ENCODE measurements around the gene MKNK2.
"Not testable (repeated sequence)": the region's sequence is repeated elsewhere in the genome, so short reads cannot be mapped to it uniquely, and the experiment has no call there.

The MKNK2 gene

DNA sequence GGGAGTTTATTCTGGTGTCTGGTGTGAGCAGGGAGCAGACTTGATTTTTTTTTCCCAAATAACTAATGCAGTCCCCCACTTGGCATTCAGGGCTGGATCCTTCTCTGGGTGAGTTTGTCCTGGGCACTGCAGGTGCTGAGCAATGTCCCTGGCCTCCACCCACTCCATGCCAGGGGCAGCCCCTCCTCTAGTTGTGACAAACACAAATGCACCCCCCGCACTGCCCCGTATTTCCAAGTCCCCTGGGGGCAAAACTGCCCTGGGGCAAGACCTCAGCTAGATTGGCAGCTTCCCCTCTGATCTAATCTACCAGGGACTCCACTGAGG, 38.6 kb upstream of the MKNK2 start:
- no peaks in the 10 kb centered on the region; the same call in 1 of the 2 replicates for H3K36me3 ChIP-seq (ENCODE audit: control insufficient read depth, insufficient read depth, low read length)
- H3K9me3 ChIP-seq (ENCODE audit: control insufficient read depth, insufficient read depth, low read depth, low read length), result no peaks in the 10 kb centered on the region
- H3K27ac ChIP-seq (ENCODE audit: low read depth, low read length), result 0 out of 2 replicates have a peak overlapping the region, but pooled peaks have one; percentile 51
- peak overlapping the region; percentile 47 for H3K9ac ChIP-seq (ENCODE audit: low read length)
- H3K27me3 ChIP-seq (ENCODE audit: control insufficient read depth, insufficient read depth, low read length), result no peaks in the 10 kb centered on the region
- no peak overlapping the region for H3K4me3 ChIP-seq (ENCODE audit: low read depth, low read length)
- peaks cover 23% of the 10 kb centered on the region for H3K4me1 ChIP-seq (ENCODE audit: control insufficient read depth, insufficient read depth, low read length)

DNA sequence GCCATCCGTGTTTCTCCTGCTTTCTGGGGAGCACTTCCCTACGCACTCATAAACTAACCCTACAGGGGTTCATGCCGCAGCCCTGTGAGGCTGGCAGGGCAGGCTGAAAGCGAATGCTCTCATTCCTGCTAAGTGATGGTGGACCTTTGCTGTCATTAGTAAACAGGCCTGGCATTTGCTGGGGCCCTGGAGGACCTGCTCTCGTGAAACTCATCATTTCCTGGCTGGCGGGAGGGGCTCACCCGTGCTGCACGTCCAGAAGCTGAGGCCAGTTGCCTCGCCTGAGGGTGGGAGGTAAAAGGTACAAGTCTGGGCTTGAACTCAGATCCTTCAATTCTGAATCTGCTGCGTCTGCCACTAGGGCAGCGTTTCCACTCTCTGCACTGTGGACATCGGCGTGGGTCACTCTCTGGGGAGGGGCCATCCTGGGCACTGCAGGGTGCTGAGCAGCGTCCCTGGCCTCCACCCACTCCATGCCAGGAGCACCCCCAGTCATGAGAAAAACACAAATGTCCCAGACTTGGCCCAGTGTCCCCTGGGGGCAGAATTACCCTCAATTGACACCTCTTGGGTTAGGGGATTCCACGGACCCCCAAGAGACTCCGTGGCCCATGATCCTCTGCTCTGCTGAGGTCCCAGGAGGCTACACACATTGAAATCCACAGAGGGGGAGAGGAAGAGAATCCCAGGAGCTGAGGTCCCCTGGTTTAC, 38.1 kb upstream of the MKNK2 start:
- no peaks in the 10 kb centered on the region for H3K9me3 ChIP-seq (ENCODE audit: control insufficient read depth, insufficient read depth, low read depth, low read length)
- peak overlapping the region; percentile 47 for H3K9ac ChIP-seq (ENCODE audit: low read length)
- 0 out of 2 replicates have a peak overlapping the region, but pooled peaks have one; percentile 51 for H3K27ac ChIP-seq (ENCODE audit: low read depth, low read length)
- H3K27me3 ChIP-seq (ENCODE audit: control insufficient read depth, insufficient read depth, low read length), result no peaks in the 10 kb centered on the region
- H3K4me3 ChIP-seq (ENCODE audit: low read depth, low read length), result no peak overlapping the region
- no peaks in the 10 kb centered on the region; the same call in 1 of the 2 replicates for H3K36me3 ChIP-seq (ENCODE audit: control insufficient read depth, insufficient read depth, low read length)
- peaks cover 23% of the 10 kb centered on the region for H3K4me1 ChIP-seq (ENCODE audit: control insufficient read depth, insufficient read depth, low read length)

DNA sequence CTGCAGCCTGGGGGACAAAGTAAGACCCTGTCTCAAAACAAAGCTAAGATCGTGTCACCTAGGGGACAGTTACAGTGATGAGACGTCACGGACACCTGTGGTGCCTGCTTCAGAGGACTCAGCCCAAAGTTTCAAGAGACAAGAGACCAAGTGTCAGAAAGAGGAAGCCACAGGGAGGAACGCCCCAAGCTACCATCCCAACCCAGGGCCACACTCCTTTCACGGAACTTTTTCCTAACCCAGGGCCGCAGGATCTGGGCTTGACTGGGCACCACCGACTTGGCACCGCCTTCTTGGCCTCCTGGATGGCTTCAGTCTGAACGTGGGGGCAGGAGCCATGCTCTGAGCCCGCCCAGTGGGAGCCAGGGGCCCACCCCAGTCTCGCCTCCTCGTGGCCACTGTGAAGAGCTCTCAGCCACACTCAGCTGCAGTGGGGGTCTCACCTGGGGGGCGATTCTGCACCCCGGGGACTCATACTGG, 36.6 kb upstream of the MKNK2 start:
- H3K36me3 ChIP-seq (ENCODE audit: control insufficient read depth, insufficient read depth, low read length), result no peaks in the 10 kb centered on the region; the same call in 1 of the 2 replicates
- H3K4me1 ChIP-seq (ENCODE audit: control insufficient read depth, insufficient read depth, low read length), result peaks cover 23% of the 10 kb centered on the region
- no peak overlapping the region for H3K27ac ChIP-seq (ENCODE audit: low read depth, low read length)
- H3K9ac ChIP-seq (ENCODE audit: low read length), result no peak overlapping the region
- H3K27me3 ChIP-seq (ENCODE audit: control insufficient read depth, insufficient read depth, low read length), result no peaks in the 10 kb centered on the region
- no peak overlapping the region for H3K4me3 ChIP-seq (ENCODE audit: low read depth, low read length)
- H3K9me3 ChIP-seq (ENCODE audit: control insufficient read depth, insufficient read depth, low read depth, low read length), result no peaks in the 10 kb centered on the region

DNA sequence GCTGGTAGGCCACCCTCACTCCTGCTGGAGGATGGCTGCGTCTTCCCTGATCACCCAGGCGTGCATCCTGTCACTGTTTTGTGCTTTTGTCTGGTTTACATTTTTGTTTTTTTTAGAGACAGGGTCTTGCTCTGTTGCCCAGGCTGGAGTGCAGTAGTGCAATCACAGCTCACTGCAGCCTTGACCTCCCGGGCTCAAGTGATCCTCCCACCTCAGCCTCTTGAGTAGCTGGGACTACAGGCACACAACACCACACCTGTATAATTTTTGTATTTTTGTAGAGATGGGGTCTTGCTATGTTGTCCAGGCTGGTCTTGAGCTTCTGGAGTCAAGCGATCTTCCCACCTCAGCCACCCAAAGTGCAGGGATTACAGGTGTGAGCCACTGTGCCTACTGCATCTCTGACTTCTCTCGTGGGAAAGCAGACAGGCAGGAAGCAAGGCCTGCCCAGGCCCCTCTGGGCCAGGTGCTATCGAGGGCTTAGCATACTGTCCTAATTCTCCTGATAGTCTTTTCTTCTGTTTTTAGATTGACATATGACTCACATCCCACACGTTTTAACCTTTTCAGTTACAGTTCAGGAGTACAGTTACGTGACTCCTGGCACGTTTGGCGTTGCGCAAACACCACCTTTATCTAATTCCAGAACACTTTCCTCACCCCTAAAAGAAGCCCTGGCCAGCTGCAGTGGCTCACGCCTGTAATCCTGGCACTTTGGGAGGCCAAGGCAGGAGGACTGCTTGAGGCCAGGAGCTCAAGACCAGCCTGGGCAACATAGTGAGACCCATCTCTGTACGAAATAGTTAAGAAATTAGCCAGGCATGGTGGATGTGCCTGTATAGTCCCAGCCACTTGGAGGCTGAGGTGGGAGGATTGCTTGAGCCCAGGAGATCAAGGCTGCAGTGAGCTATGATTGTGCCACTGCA, 35.9 kb upstream of the MKNK2 start:
- H3K9ac ChIP-seq (ENCODE audit: low read length); H3K27ac ChIP-seq (ENCODE audit: low read depth, low read length); H3K9me3 ChIP-seq (ENCODE audit: control insufficient read depth, insufficient read depth, low read depth, low read length); H3K4me3 ChIP-seq (ENCODE audit: low read depth, low read length); H3K27me3 ChIP-seq (ENCODE audit: control insufficient read depth, insufficient read depth, low read length); H3K36me3 ChIP-seq (ENCODE audit: control insufficient read depth, insufficient read depth, low read length): not testable (repeated sequence)
- H3K4me1 ChIP-seq (ENCODE audit: control insufficient read depth, insufficient read depth, low read length), result peaks cover 23% of the 10 kb centered on the region

DNA sequence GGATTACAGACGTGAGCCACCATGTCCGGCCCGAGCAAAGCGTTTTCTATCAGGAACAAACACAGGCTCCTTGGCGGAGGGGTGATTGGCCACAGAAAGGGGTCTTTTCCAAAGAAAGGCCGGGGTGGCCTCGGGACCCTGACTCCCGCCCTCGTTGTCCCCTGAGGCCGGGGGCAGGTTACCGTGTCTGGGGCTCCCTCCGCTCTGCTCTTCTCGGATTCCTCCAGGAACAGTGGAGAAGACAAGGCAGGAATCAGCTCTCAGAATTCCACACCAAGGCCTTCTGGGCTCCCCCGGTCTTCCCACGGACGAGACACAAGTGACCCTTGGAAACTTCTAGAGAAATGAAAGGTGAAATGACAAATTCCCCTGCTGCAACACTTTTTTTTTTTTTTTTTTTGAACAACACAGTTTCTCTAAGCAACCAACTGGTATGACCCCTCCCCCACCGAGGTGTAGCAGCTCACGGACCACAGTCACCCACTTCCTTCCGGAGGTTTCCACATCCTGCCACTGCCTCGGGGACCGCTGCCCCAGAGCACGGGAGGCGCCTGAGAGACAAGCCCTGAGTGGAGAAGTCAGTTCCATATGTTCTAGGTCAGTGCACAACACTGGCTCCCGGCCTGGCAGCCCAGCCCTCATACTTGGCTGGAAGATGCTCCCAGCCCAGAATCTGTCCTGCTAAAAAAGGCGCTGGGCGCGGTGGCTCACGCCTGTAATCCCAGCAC, 34.1 kb upstream of the MKNK2 start:
- no peaks in the 10 kb centered on the region for H3K9me3 ChIP-seq (ENCODE audit: control insufficient read depth, insufficient read depth, low read depth, low read length)
- no peak overlapping the region for H3K9ac ChIP-seq (ENCODE audit: low read length)
- H3K27ac ChIP-seq (ENCODE audit: low read depth, low read length), result no peak overlapping the region
- no peaks in the 10 kb centered on the region; the same call in 1 of the 2 replicates for H3K36me3 ChIP-seq (ENCODE audit: control insufficient read depth, insufficient read depth, low read length)
- H3K27me3 ChIP-seq (ENCODE audit: control insufficient read depth, insufficient read depth, low read length), result no peaks in the 10 kb centered on the region
- peaks cover 14% of the 10 kb centered on the region for H3K4me1 ChIP-seq (ENCODE audit: control insufficient read depth, insufficient read depth, low read length)
- H3K4me3 ChIP-seq (ENCODE audit: low read depth, low read length), result no peak overlapping the region

DNA sequence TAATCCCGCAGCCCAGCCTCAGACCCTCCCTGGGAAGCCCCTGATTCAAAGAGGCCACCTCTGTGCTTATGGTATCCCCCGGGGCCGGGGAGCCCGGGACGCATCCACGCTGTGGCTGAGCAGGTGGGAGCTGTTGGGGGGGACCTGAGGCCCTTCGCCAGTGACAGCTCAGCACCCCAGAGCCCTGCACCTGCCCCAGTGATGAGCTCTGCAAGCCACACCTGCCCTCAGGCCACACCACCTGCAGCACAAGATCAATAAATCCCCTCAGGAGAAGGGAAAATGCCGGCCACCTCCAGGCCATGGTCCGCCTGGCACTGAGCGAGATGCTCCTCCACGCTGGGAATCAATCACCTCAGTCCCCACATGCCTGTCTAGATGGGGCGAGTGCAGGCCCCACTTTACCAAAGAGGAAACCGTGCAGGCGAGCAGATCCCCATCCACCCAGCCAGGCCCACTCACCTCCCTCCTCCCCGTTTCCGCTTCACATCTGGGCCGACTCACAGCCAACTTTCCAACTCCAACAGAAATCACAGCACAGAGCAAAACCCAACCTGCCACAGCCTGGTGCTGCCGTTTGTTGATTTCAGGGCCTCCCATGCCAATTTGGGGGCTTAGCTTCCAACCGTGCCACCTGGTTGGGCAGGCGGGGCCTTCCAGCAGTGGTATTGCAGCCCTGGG, 32.3 kb upstream of the MKNK2 start:
- Histone ChIP-seq H3K9ac (ENCODE audit: low read length) (no peak overlapping the region), H3K27ac (ENCODE audit: low read depth, low read length) (no peak overlapping the region), H3K9me3 (ENCODE audit: control insufficient read depth, insufficient read depth, low read depth, low read length) (no peaks in the 10 kb centered on the region), H3K4me3 (ENCODE audit: low read depth, low read length) (no peak overlapping the region), H3K4me1 (ENCODE audit: control insufficient read depth, insufficient read depth, low read length) (no peaks in the 10 kb centered on the region), H3K27me3 (ENCODE audit: control insufficient read depth, insufficient read depth, low read length) (no peaks in the 10 kb centered on the region), H3K36me3 (ENCODE audit: control insufficient read depth, insufficient read depth, low read length) (peaks cover 7% of the 10 kb centered on the region)

DNA sequence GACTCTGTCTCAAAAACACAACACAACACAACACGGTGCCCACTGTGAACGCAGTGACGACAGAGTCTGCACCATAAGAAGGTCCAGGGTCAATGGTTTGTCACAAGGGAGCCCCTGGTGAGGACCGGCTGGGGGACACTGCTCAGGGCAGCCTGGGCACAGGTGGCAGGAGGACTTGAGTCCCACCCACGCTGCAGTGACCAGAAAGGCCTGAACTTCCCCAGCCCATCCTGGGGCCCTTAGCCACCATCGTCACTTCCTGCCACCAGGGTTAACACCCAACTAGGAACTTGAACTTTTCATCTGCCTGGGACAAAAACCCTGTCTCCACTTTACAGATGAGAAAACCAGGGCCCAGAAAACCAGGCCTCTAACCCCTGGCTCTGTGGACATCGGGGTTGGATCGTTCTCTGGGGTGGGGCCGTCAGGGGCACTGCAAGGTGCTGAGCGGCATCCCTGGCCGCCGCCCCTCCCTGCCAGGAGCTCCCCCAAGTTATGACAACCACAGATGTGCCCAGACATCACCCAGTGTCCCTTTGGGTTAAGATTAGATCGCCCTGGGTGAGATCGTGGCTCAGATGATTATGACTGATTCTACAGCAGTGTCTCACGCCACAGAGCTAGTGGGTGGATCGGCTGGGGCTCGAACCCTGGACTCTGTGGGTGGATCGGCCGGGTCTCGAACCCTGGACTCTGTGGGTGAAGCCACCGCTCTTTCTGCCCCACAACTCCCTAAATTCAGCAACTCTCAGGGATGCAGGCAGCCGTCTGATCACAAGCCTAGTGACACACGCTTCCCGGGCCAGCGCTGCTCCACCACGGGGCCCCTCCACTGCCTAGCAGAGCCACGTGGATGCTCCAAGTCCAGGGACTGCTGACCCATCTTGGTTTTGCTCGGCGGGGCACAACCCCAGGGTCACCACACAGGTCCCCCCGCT, 31.1 kb upstream of the MKNK2 start:
- no peaks in the 10 kb centered on the region for H3K4me1 ChIP-seq (ENCODE audit: control insufficient read depth, insufficient read depth, low read length)
- peaks cover 17% of the 10 kb centered on the region for H3K36me3 ChIP-seq (ENCODE audit: control insufficient read depth, insufficient read depth, low read length)
- no peak overlapping the region for H3K27ac ChIP-seq (ENCODE audit: low read depth, low read length)
- no peaks in the 10 kb centered on the region for H3K27me3 ChIP-seq (ENCODE audit: control insufficient read depth, insufficient read depth, low read length)
- H3K9ac ChIP-seq (ENCODE audit: low read length), result no peak overlapping the region
- H3K9me3 ChIP-seq (ENCODE audit: control insufficient read depth, insufficient read depth, low read depth, low read length), result no peaks in the 10 kb centered on the region
- no peak overlapping the region for H3K4me3 ChIP-seq (ENCODE audit: low read depth, low read length)

DNA sequence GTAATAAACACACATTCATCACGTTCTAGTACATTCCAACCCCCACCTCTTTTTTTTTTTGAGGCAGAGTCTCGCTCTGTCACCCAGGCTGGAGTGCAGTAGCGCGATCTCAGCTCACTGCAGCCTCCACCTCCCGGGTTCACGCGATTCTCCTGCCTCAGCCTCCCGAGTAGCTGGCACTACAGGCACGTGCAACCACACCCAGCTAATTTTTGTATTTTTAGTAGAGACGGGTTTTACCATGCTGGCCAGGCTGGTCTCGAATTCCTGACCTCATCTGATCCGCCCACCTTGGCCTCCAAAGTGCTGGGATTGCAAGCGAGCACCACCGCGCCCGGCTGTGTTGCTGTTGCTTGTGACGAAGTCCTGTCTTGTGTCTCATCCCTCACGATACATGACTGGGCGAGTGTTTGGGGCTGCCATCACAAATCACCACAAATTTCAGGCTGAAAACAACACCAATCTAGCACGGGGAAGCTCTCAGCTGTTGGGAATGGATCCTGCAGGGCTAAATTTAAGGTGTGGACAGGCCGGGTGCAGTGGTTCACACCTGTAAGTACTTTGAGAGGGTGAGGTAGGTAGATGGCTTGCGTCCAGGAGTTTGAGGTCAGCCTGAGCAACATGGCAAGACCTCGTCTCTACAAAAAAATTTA, 29.4 kb upstream of the MKNK2 start:
- no peaks in the 10 kb centered on the region for H3K9me3 ChIP-seq (ENCODE audit: control insufficient read depth, insufficient read depth, low read depth, low read length)
- no peak overlapping the region for H3K4me3 ChIP-seq (ENCODE audit: low read depth, low read length)
- H3K27me3 ChIP-seq (ENCODE audit: control insufficient read depth, insufficient read depth, low read length), result no peaks in the 10 kb centered on the region
- H3K27ac ChIP-seq (ENCODE audit: low read depth, low read length), result no peak overlapping the region
- H3K36me3 ChIP-seq (ENCODE audit: control insufficient read depth, insufficient read depth, low read length), result peaks cover 24% of the 10 kb centered on the region
- H3K9ac ChIP-seq (ENCODE audit: low read length), result no peak overlapping the region
- no peaks in the 10 kb centered on the region for H3K4me1 ChIP-seq (ENCODE audit: control insufficient read depth, insufficient read depth, low read length)

DNA sequence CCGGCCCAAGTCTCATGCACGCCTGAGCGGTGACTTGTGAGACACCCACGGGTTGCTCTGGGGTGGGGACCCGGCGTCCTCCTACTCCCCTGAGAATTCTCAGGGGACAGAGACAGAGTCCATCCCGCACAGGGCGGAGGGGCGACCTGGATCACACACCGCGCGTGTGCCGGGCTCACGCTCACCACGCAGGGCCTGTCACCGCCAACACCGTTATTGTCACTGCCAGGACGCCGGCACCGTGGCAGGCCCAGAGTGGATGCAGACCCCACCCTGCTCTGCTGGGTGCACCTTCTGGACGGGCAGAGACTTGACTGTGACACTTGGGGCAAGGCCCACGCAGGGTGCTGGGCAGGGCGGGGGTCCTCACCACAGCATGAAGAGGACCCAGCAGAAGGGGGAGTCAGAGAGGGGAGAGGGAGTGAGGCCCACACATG, 28.8 kb upstream of the MKNK2 start:
- no peak overlapping the region for H3K9ac ChIP-seq (ENCODE audit: low read length)
- H3K27ac ChIP-seq (ENCODE audit: low read depth, low read length), result no peak overlapping the region
- H3K36me3 ChIP-seq (ENCODE audit: control insufficient read depth, insufficient read depth, low read length), result peaks cover 25% of the 10 kb centered on the region
- H3K4me3 ChIP-seq (ENCODE audit: low read depth, low read length), result no peak overlapping the region
- H3K27me3 ChIP-seq (ENCODE audit: control insufficient read depth, insufficient read depth, low read length), result no peaks in the 10 kb centered on the region
- H3K9me3 ChIP-seq (ENCODE audit: control insufficient read depth, insufficient read depth, low read depth, low read length), result no peaks in the 10 kb centered on the region
- H3K4me1 ChIP-seq (ENCODE audit: control insufficient read depth, insufficient read depth, low read length), result no peaks in the 10 kb centered on the region

Measured in HUES6 (cell line).